Stimulated activated naive CD4-positive, alpha-beta T cell treated with Interleukin-2 at 50 U/mL for 16 hours (primary cell): ENCODE results near the gene GDPGP1.
A peak's percentile ranks its signal among the peaks of the same experiment; 100 is the strongest.
"Not testable (repeated sequence)": the region's sequence is repeated elsewhere in the genome, so short reads cannot be mapped to it uniquely, and the experiment has no call there.

Source experiments
- DNase-seq: peaks from one replicate; lab custom pipeline; 2025; lab: John Stamatoyannopoulos, UW

GDPGP1 gene

GRCh38 chr15:90261811-90262210 is 27.8 kb downstream of the GDPGP1 start:
- no peak for DNase-seq

- no peak for DNase-seq
These were observed 28.4 kb downstream of the GDPGP1 start for GRCh38 chr15:90262426-90262825.

- DNase-seq: peak; percentile 33
These were observed 30.7 kb downstream of the GDPGP1 start for GRCh38 chr15:90264671-90265070.

- DNase-seq: peak; percentile 91
These were observed 31.5 kb downstream of the GDPGP1 start, which contains the start of gene NGRN for GRCh38 chr15:90265271-90266060. NGRN (plus strand) TSS chr15:90265672; CDS start chr15:90265713, 41 bp downstream.

GRCh38 chr15:90266061-90266431 is 32.0 kb downstream of the GDPGP1 start:
- DNase-seq: peak; percentile 28

GRCh38 chr15:90266485-90266884 is 32.5 kb downstream of the GDPGP1 start:
- no peak for DNase-seq

- no peak for DNase-seq
These were observed 34.4 kb downstream of the GDPGP1 start for GRCh38 chr15:90268415-90268814.

- DNase-seq: no peak
These were observed 36.6 kb downstream of the GDPGP1 start for GRCh38 chr15:90270502-90271150.

GRCh38 chr15:90271459-90272166 is 37.6 kb downstream of the GDPGP1 start:
- no peak for DNase-seq

- not testable (repeated sequence) for DNase-seq
These were observed 44.5 kb downstream of the GDPGP1 start for GRCh38 chr15:90278467-90278866.

GRCh38 chr15:90280743-90281142 is 46.7 kb downstream of the GDPGP1 start:
- not testable (repeated sequence) for DNase-seq

GRCh38 chr15:90281637-90282036 is 47.6 kb downstream of the GDPGP1 start:
- not testable (repeated sequence) for DNase-seq

GRCh38 chr15:90286678-90287077 is 52.7 kb downstream of the GDPGP1 start:
- DNase-seq: peak; percentile 13

- DNase-seq: no peak
These were observed 53.1 kb downstream of the GDPGP1 start for GRCh38 chr15:90287101-90287500.

GRCh38 chr15:90287946-90288345 is 53.9 kb downstream of the GDPGP1 start:
- DNase-seq: no peak

GRCh38 chr15:90291679-90292356 is 57.8 kb downstream of the GDPGP1 start:
- DNase-seq: no peak

- DNase-seq: peak; percentile 57
These were observed 59.2 kb downstream of the GDPGP1 start for GRCh38 chr15:90293040-90293810.

GRCh38 chr15:90294159-90294558 is 60.1 kb downstream of the GDPGP1 start:
- no peak for DNase-seq

- DNase-seq: no peak
These were observed 60.7 kb downstream of the GDPGP1 start for GRCh38 chr15:90294601-90295269.

- no peak for DNase-seq
These were observed 61.2 kb downstream of the GDPGP1 start for GRCh38 chr15:90295270-90295648.
